GM12865 (cell line): ENCODE results near the gene FHIT.

Experiments used
- DNase-seq: peaks from one replicate; pipeline ENCODE4 v3.0.0; 2010; ENCODE audit warnings: low read depth
- H3K4me3 ChIP-seq: 2 replicates; pipeline ENCODE4 v1.5.1; 2011; ENCODE audit warnings: mild to moderate bottlenecking, low read depth, low read length, control low read depth
- TF ChIP-seq, protein P1 (sequence below): IDR thresholded peaks from 2 replicates; pipeline ENCODE4 v1.5.1; 2011; ENCODE audit warnings: low read length, control low read depth, low read depth, inconsistent platforms; ENCODE audit not compliant: insufficient read depth; ENCODE audit errors: missing control alignments

Gene FHIT

DNA sequence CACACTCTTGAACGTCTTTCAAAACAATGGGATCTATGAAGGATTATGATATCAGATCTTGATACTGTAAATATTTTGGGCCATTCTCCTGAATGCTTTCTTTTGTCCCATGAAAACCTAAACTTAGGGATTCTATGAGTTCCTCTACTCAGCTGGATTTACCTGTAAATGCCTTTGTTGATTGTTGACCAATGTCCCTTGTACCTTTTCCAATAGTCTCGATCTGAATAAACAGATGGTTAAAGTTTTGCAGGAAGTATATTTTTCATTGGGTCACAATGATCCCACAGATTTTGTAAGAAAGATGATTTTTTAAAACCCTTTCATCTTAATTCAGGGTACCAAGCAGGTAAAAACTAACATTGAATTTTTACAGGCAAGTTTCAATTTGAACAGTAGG lies 634.1 kb downstream of the FHIT start:
- H3K4me3 ChIP-seq, result no peak overlapping the region
- TF ChIP-seq, protein P1, sequence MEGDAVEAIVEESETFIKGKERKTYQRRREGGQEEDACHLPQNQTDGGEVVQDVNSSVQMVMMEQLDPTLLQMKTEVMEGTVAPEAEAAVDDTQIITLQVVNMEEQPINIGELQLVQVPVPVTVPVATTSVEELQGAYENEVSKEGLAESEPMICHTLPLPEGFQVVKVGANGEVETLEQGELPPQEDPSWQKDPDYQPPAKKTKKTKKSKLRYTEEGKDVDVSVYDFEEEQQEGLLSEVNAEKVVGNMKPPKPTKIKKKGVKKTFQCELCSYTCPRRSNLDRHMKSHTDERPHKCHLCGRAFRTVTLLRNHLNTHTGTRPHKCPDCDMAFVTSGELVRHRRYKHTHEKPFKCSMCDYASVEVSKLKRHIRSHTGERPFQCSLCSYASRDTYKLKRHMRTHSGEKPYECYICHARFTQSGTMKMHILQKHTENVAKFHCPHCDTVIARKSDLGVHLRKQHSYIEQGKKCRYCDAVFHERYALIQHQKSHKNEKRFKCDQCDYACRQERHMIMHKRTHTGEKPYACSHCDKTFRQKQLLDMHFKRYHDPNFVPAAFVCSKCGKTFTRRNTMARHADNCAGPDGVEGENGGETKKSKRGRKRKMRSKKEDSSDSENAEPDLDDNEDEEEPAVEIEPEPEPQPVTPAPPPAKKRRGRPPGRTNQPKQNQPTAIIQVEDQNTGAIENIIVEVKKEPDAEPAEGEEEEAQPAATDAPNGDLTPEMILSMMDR, result no peak
- no peak for DNase-seq

DNA sequence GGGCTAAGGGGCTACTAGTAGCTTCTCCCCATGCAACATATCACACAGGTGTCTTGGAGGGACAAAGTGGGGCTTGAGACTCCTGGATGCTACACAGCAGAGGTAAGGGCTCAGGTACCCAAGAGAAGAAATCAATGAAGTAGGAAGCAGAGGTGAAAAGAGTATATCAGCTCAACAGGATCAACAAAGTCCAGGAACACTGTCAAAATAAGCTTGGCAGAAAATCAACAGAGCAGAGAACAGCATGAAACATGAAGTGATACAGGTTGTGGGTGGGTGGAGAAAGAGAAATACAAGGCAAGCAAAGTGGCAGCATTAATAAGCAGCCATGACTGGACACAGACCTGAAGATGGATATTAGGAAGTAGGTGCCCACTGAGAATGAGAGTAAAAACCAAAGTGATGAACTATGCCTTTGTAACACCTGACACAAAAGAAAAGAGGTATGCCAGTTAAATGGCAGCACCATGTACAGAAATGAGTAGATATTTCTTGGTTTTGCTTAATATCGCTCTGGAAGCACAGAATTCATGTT lies 637.4 kb downstream of the FHIT start:
- no peak for DNase-seq
- TF ChIP-seq, protein P1, result no peak
- no peak overlapping the region for H3K4me3 ChIP-seq

DNA sequence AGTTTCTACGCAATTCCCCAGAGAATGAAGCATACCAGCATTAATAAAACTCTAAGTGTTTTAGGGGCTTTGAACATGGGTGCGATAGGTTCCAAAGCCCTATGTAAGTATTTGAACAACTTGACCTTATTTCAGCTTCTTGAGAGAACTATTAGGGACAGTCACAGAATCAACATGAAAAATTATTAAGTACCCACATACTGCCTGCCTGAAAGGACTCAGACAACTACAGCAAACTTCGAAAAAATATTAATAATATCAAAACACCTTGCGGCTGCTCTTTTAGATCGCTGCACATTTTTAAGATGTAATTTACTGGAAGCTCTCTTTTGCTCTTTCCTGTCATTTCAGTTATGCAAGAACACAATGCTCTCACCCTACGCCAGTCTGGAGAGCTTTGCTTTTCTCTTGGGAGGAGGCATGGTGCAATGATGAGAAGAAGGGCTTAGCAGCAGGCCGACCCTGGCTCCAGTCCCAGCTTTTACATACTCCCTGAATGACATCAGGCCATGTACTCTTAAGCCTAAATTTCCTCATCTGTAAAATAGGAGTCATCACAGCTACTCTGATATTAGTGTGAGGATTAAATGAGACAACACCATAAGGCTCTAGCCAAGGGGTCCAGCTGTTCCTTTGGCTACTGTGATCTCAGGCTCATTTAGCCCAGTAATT lies 640.7 kb downstream of the FHIT start:
- no peak overlapping the region for H3K4me3 ChIP-seq
- TF ChIP-seq, protein P1, result no peak
- no peak for DNase-seq

DNA sequence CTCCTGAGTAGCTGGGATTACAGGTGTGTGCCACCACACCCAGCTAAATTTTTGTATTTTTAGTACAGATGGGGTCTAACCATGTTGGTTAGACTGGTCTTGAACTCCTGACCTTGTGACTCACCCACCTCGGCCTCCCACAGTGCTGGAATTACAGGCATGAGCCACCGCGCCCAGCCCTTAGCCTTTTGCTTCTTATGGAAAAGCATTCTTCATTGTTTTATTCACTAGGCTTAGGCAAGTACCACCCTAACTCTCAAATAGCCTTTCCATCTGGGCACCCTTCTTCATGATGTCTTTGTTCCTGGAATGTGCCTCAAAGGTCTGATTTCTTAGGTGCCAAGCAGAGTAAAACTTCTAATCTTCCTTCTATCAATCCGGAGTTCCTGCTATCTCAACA lies 641.8 kb downstream of the FHIT start:
- DNase-seq, result no peak
- TF ChIP-seq, protein P1, result no peak
- H3K4me3 ChIP-seq, result no peak overlapping the region

DNA sequence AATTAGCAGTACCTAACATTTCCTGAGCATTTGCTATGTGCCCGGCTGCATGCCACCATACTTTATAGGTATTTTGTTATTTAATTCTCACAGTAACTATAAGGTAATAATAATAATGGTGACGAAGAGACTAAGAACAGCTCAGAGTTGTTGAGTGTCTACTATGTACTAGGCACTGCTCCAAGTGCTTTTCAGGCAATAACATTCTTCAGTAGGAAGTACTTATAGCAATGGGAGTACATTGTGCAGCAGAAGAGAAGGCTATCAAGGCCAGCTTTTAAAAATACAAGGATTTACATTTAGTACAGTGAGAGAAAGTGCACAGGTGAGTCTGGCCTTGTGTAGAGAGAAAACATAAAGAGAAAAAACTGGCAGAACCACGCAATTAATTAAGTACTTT lies 647.4 kb downstream of the FHIT start:
- TF ChIP-seq, protein P1, result no peak
- no peak for DNase-seq

DNA sequence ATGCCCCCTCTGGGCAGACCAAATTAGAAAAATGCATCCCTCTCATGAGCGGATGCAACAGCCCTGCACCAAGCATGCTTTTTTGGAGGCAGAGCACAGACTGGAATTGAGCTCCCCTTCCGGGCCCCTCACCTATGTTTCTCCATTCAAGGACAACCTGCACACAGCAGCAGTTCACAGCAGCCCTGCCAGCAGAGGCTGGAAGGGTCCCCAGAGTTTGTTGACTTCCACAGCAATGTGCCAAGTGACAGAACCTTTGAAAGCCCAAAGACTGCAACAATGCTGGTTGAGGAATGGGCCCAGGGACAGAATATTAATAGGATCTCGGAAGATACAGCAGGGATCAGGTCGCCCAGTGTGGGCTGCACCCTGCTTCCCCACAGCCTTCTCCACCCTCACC lies 650.4 kb downstream of the FHIT start:
- no peak for DNase-seq
- no peak overlapping the region for H3K4me3 ChIP-seq
- TF ChIP-seq, protein P1, result no peak

More for the DNA sequence above, 647.4 kb downstream of the FHIT start:
- H3K4me3 ChIP-seq, result no peak overlapping the region

DNA sequence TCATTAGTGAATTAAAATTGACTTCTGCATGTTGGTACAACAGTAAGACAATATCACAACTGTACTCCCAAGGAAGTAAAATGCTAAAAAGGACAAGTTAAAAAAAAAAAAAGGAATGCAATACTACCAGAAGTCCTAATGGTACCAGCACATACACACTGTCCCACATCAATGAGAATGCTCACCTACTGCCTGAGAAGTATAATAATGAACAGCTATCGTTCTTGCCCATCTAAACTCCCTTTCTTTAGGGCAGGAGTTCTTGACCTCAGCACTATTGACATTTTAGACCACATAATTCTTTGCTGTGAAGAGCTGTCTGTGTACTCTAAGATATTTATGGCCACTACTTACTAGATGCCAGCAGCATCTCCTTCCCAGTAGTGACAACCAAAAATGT lies 651.7 kb downstream of the FHIT start:
- no peak for DNase-seq
- no peak overlapping the region for H3K4me3 ChIP-seq
- TF ChIP-seq, protein P1, result no peak
